HEK293 (cell line): ENCODE results near the gene TRPM6.

Source experiments
- CTCF ChIA-PET: fragments of 350-600 bp; formaldehyde crosslinking; extraction: SDS; loops from one replicate; lab custom pipeline; 2021; ENCODE audit warnings: antibody characterized with exemption; lab: Yijun Ruan, JAX
- POLR2A ChIA-PET: fragments of 300-600 bp; formaldehyde crosslinking; extraction: SDS; loops from one replicate; lab custom pipeline; 2020; ENCODE audit warnings: antibody characterized with exemption, inconsistent platforms; lab: Yijun Ruan, JAX
- H3K27ac ChIP-seq: fragments of 200-500 bp; sonication (Bioruptor generic); 2 replicates; pipeline ENCODE4 v1.5.1; 2014; ENCODE audit warnings: low read depth, low read length, control low read depth, inconsistent platforms; ENCODE audit errors: extremely low read depth
- H3K36me3 ChIP-seq, 2 experiments: fragments of 200-500 bp in 1 of 2; sonication (Bioruptor generic) in 1 of 2; 1 replicate in 1 of 2; 2 replicates in 1 of 2; pipeline ENCODE4 v1.5.1; 2014 to 2017; ENCODE audit warnings: inconsistent platforms in 2 of 2, low read length in 2 of 2; ENCODE audit not compliant: control insufficient read depth in 2 of 2, insufficient read depth in 1 of 2
- H3K4me1 ChIP-seq: fragments of 200-500 bp; sonication (Bioruptor generic); 2 replicates; pipeline ENCODE4 v1.5.1; 2014; ENCODE audit warnings: mild to moderate bottlenecking, low read length, inconsistent platforms; ENCODE audit not compliant: control insufficient read depth, insufficient read depth
- H3K4me3 ChIP-seq: 2 replicates; pipeline ENCODE4 v1.5.1; 2011; ENCODE audit warnings: low read depth, mild to moderate bottlenecking, control low read depth, low read length, moderate library complexity
- H3K9me3 ChIP-seq: fragments of 200-500 bp; sonication (Bioruptor generic); 2 replicates; pipeline ENCODE4 v1.5.1; 2014; ENCODE audit warnings: low read depth, low read length, inconsistent platforms; ENCODE audit not compliant: control insufficient read depth, insufficient read depth
- IKZF3 ChIP-seq: fragments of 450-650 bp; IDR thresholded peaks from 2 replicates; pipeline ENCODE4 v1.5.0; 2018; ENCODE audit warnings: missing biosample characterization, mild to moderate bottlenecking, missing genetic modification characterization, moderate library complexity
- PRDM1 ChIP-seq: fragments of 450-650 bp; formaldehyde crosslinking; IDR thresholded peaks from 2 replicates; pipeline ENCODE4; 2016; ENCODE audit warnings: missing biosample characterization, missing genetic modification characterization
- PRDM2 ChIP-seq: fragments of 450-650 bp; formaldehyde crosslinking; IDR thresholded peaks from 2 replicates; pipeline ENCODE4 v1.5.1; 2016; ENCODE audit warnings: missing biosample characterization, missing genetic modification characterization, borderline replicate concordance
- RBAK ChIP-seq: fragments of 450-650 bp; formaldehyde crosslinking; IDR thresholded peaks from 2 replicates; pipeline ENCODE4 v1.5.1; 2016; ENCODE audit warnings: missing biosample characterization, missing genetic modification characterization
- REST ChIP-seq: fragments of 450-650 bp; formaldehyde crosslinking; IDR thresholded peaks from 2 replicates; pipeline ENCODE4 v1.5.1; 2016; ENCODE audit warnings: missing biosample characterization, missing genetic modification characterization
- WT1 ChIP-seq: fragments of 450-650 bp; formaldehyde crosslinking; IDR thresholded peaks from 2 replicates; pipeline ENCODE4 v1.5.1; 2016; ENCODE audit warnings: missing biosample characterization, missing genetic modification characterization
- ZNF121 ChIP-seq: fragments of 450-650 bp; formaldehyde crosslinking; IDR thresholded peaks from 2 replicates; pipeline ENCODE4 v1.5.1; 2016; ENCODE audit warnings: missing biosample characterization, missing genetic modification characterization
- ZNF132 ChIP-seq: fragments of 450-650 bp; formaldehyde crosslinking; IDR thresholded peaks from 2 replicates; pipeline ENCODE4 v1.5.1; 2017; ENCODE audit warnings: missing biosample characterization, missing genetic modification characterization, borderline replicate concordance
- ZNF280D ChIP-seq: fragments of 450-650 bp; formaldehyde crosslinking; IDR thresholded peaks from 2 replicates; pipeline ENCODE4 v1.5.1; 2016; ENCODE audit warnings: missing biosample characterization, missing genetic modification characterization
- ZNF341 ChIP-seq: fragments of 450-650 bp; formaldehyde crosslinking; IDR thresholded peaks from 2 replicates; pipeline ENCODE4; 2016; ENCODE audit warnings: low read depth, missing biosample characterization, missing genetic modification characterization
- ZNF391 ChIP-seq: fragments of 450-650 bp; formaldehyde crosslinking; IDR thresholded peaks from 2 replicates; pipeline ENCODE4 v1.5.1; 2016; ENCODE audit warnings: low read depth, missing biosample characterization, missing genetic modification characterization, borderline replicate concordance
- ZNF394 ChIP-seq: fragments of 450-650 bp; formaldehyde crosslinking; IDR thresholded peaks from 2 replicates; pipeline ENCODE4 v1.5.1; 2016; ENCODE audit warnings: missing biosample characterization, missing genetic modification characterization, mild to moderate bottlenecking, moderate library complexity, borderline replicate concordance
- ZNF404 ChIP-seq: fragments of 450-650 bp; formaldehyde crosslinking; IDR thresholded peaks from 2 replicates; pipeline ENCODE4 v1.5.1; 2017; ENCODE audit warnings: missing biosample characterization, missing genetic modification characterization
- ZNF433 ChIP-seq: fragments of 450-650 bp; formaldehyde crosslinking; IDR thresholded peaks from 2 replicates; pipeline ENCODE4 v1.5.1; 2016; ENCODE audit warnings: missing biosample characterization, missing genetic modification characterization, low read depth
- ZNF510 ChIP-seq: fragments of 450-650 bp; formaldehyde crosslinking; IDR thresholded peaks from 2 replicates; pipeline ENCODE4 v1.5.1; 2018; ENCODE audit warnings: mild to moderate bottlenecking, missing genetic modification characterization, missing biosample characterization; ENCODE audit not compliant: insufficient replicate concordance
- ZNF529 ChIP-seq: fragments of 450-650 bp; formaldehyde crosslinking; IDR thresholded peaks from 2 replicates; pipeline ENCODE4 v1.5.1; 2017; ENCODE audit warnings: missing genetic modification characterization, missing biosample characterization; ENCODE audit not compliant: insufficient replicate concordance
- ZNF658 ChIP-seq: fragments of 450-650 bp; formaldehyde crosslinking; IDR thresholded peaks from 2 replicates; pipeline ENCODE4; 2016; ENCODE audit warnings: missing biosample characterization, missing genetic modification characterization
- TF ChIP-seq, protein P1 (sequence below): fragments of 450-650 bp; formaldehyde crosslinking; IDR thresholded peaks from 2 replicates; pipeline ENCODE4 v1.5.1; 2017; ENCODE audit warnings: missing biosample characterization, missing genetic modification characterization
- TF ChIP-seq, protein P2 (sequence below): fragments of 450-650 bp; formaldehyde crosslinking; IDR thresholded peaks from 2 replicates; pipeline ENCODE4 v1.5.1; 2017; ENCODE audit warnings: missing biosample characterization, missing genetic modification characterization

Gene TRPM6

DNA sequence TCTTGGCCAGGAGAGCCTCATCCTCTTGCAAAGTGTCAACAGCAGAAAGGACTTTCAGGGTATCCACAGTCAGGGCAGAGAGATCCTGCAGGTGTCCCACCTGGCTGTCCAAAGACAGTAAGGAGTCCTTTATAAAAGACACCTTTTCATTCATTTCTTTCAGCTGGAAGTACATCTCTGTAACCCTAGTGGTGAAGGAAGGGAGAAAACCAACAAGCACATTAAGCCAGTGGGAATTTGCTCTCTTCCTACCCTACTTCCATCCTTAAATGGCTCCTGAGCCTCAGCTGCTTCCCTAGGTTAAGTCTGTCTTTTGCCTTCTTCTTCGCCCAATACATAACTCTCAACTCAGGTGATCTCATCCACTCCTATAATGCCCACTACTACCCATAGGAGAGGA, 124.8 kb downstream of the TRPM6 start:
- Histone ChIP-seq H3K4me1 (no peaks in the 10 kb centered on the region), H3K4me3 (no peak overlapping the region), H3K36me3 (no peaks in the 10 kb centered on the region), H3K27ac (no peak overlapping the region), H3K9me3 (no peaks in the 10 kb centered on the region)
- POLR2A ChIA-PET = no interaction called here
- CTCF ChIA-PET = interaction anchor here (0.8 to 1.5 kb wide), 3 partner anchors 11 to 21 kb away, joined by 3 to 5 read pairs (median 3); no protein-coding TSS in a partner anchor
- no peak for TF ChIP-seq WT1
- TF ChIP-seq PRDM2 (tag by site-specific recombination) = no peak
- no peak for TF ChIP-seq ZNF510
- no peak for TF ChIP-seq ZNF132
- no peak for TF ChIP-seq ZNF121 (tag by site-specific recombination)
- TF ChIP-seq IKZF3 (tag by site-specific recombination) = no peak
- no peak for TF ChIP-seq ZNF658 (tag by site-specific recombination)
- TF ChIP-seq, protein P1, sequence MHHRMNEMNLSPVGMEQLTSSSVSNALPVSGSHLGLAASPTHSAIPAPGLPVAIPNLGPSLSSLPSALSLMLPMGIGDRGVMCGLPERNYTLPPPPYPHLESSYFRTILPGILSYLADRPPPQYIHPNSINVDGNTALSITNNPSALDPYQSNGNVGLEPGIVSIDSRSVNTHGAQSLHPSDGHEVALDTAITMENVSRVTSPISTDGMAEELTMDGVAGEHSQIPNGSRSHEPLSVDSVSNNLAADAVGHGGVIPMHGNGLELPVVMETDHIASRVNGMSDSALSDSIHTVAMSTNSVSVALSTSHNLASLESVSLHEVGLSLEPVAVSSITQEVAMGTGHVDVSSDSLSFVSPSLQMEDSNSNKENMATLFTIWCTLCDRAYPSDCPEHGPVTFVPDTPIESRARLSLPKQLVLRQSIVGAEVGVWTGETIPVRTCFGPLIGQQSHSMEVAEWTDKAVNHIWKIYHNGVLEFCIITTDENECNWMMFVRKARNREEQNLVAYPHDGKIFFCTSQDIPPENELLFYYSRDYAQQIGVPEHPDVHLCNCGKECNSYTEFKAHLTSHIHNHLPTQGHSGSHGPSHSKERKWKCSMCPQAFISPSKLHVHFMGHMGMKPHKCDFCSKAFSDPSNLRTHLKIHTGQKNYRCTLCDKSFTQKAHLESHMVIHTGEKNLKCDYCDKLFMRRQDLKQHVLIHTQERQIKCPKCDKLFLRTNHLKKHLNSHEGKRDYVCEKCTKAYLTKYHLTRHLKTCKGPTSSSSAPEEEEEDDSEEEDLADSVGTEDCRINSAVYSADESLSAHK (tag by site-specific recombination) = no peak
- TF ChIP-seq ZNF391 (tag by site-specific recombination) = no peak
- TF ChIP-seq PRDM1 (tag by site-specific recombination) = no peak
- TF ChIP-seq ZNF394 (tag by site-specific recombination) = no peak
- no peak for TF ChIP-seq RBAK
- no peak for TF ChIP-seq ZNF529 (tag by site-specific recombination)
- no peak for TF ChIP-seq REST (tag by site-specific recombination)
- TF ChIP-seq ZNF404 (tag by site-specific recombination) = no peak
- no peak for TF ChIP-seq ZNF280D (tag by site-specific recombination)
- no peak for TF ChIP-seq ZNF433 (tag by site-specific recombination)
- TF ChIP-seq, protein P2, sequence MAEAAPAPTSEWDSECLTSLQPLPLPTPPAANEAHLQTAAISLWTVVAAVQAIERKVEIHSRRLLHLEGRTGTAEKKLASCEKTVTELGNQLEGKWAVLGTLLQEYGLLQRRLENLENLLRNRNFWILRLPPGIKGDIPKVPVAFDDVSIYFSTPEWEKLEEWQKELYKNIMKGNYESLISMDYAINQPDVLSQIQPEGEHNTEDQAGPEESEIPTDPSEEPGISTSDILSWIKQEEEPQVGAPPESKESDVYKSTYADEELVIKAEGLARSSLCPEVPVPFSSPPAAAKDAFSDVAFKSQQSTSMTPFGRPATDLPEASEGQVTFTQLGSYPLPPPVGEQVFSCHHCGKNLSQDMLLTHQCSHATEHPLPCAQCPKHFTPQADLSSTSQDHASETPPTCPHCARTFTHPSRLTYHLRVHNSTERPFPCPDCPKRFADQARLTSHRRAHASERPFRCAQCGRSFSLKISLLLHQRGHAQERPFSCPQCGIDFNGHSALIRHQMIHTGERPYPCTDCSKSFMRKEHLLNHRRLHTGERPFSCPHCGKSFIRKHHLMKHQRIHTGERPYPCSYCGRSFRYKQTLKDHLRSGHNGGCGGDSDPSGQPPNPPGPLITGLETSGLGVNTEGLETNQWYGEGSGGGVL (tag by site-specific recombination) = no peak
- TF ChIP-seq ZNF341 (tag by site-specific recombination) = no peak
